GM18507 (cell line): ENCODE results near the gene OR10K2.
"Not testable (repeated sequence)": the region's sequence is repeated elsewhere in the genome, so short reads cannot be mapped to it uniquely, and the experiment has no call there.

Experiments used
- DNase-seq: peaks from one replicate; pipeline ENCODE4 v3.0.0; 2011; ENCODE audit warnings: low read depth; ENCODE audit not compliant: insufficient read length; ENCODE audit errors: extremely low spot score
- FAIRE-seq: peaks from 2 replicates; lab custom pipeline; 2011; peaks lifted over from hg19 to GRCh38; lab: Jason Lieb, UNC

The OR10K2 gene, protein sequence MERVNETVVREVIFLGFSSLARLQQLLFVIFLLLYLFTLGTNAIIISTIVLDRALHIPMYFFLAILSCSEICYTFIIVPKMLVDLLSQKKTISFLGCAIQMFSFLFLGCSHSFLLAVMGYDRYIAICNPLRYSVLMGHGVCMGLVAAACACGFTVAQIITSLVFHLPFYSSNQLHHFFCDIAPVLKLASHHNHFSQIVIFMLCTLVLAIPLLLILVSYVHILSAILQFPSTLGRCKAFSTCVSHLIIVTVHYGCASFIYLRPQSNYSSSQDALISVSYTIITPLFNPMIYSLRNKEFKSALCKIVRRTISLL

DNA sequence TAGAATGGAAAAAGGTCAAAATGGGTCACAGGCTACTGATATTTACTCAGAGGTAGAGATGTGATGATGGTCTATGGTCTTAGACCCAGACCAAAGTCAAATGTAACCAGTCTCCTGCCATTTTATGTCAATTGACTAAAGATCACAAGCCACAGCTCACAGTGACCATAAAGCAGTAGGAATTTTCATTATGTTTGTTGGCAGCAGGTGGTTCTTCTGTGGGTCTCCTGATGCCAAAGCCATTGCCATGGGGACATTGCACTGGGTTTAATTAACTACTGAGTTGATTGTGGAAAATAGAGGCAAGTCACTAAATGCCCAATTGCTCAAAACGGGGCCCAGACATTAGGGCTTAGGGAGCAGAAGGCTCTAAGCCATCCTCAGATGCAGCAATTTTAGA lies at the start of gene OR10K2:
Gene OR10K2 (minus strand): TSS at position 101 of the 400 bp plus-strand sequence. CDS start 5,371 bp downstream, outside the sequence.
- DNase-seq (no peak), FAIRE-seq (no peak)

DNA sequence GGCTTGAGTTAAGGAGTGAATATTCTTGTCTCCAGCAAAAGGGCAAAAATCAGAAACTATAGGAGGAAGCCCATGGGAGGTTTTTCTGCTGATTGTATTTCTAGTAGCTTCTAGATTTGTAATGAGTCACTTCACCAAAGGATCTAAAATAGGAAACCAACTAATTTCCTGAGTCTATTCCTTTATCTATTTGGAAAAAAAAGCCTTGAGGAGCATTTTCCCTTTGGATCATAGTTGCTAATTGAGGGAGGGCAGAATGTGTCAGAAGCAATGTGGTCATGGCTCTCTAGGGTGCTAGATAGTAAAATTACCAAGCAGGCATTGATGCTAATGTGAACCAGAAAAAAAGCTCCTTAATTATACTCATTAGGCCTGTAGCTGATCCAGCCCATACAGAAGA lies 45.9 kb upstream of the OR10K2 start, which contains the start of gene OR10R2:
Gene OR10R2 (plus strand): TSS at position 301 of the 400 bp plus-strand sequence. CDS start 106 bp downstream, outside the sequence.
- FAIRE-seq = no peak

DNA sequence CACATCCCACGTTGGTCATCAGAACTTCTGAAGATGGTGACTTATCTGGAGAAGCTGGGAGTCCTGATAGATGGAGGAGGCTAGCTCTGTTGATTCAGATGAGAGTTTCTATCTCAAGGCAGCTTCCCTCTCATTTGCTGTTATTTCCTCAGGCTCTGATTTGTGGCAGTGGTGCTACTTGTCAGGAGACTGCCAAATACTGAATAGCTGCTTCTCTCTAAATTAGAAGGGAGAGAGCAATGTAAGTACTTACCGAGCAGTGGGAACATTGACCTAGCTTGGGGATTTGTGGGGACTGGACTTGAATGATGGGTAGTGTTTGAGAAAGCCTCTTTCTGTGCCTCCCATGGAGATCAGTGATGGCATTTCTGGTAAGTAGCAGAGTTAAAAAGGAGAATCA lies 35.5 kb upstream of the OR10K2 start, which contains the start of gene OR10K1:
Gene OR10K1 (plus strand): TSS at position 301 of the 400 bp plus-strand sequence. CDS start 3,728 bp downstream, outside the sequence.
- FAIRE-seq (no peak), DNase-seq (no peak)

More for the DNA sequence above, 45.9 kb upstream of the OR10K2 start, which contains the start of gene OR10R2:
- no peak for DNase-seq

DNA sequence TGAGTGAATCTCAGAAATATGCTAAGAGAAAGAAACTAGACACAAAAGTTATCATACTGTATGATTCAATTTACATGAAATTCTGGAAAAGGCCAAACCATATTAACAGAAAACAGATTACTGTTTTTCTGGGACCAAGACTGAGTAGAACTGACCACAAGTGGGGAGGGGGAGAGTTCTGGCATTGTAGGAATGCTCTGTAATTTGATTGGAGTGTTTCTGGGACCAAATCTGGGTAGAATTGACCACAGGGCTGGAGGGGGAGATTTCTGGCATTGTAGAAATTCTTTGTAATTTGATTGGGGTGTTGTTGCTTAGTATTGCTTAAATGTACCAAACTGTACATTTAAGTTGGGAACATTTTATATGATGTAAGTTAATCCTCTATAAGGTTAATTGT lies 32.2 kb upstream of the OR10K2 start:
- FAIRE-seq = no peak
- DNase-seq = no peak

DNA sequence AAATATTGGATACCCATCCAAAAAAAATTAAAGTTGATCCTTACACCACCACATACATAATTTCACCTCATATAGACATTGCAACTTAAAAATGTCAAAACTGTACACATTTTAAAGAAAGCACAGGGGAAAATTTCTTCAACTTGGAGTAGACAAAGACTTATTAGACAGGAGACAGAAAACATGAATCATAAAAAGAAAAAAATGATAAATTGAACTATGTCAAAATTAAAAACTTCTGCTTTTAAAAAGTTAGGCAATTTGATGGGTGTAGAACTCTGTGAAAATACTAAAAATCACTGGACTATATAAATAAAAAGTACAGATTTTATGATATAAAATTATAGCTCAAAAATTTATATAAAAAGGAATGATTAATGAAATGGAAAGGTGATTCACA lies 31.2 kb upstream of the OR10K2 start:
- no peak for DNase-seq
- FAIRE-seq = no peak

DNA sequence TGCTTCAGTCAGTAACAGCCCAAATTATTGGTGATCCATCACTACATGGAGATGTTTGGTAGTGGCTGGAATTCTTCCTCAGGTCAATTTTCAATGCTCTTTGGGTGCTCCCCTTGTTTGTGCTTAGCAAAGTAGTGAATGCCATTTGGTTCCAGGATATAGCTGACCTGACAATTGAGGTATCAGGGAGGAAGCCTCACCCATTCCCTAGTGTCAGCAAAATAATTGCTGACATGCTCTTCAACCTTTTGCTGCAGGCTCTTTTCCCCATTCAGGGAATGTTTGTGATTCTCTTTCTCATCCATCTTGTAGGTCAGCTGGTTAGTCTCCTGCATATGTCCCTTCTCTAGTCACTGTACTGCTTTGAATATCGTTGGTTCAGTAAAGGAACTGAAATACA lies 28.5 kb upstream of the OR10K2 start:
- no peak for DNase-seq
- FAIRE-seq = no peak

DNA sequence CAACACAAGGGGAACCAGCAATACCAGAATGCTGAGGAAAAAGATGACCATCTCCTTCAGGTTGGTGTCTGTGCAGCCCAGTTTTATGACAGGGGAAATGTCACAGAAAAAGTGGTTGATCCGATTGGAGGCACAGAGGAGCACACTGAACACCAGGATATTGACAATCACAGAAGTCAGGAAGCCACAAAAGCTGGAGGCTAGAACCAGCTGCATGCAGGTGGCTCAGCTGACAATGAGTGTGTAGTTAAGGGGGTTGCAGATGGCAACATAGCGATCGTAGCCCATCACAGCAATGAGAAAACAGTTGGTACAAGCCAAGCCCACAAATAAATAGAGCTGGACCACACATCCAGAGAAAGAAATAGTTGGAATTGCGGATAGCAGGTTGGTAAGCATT lies 19.3 kb upstream of the OR10K2 start:
- FAIRE-seq (no peak), DNase-seq (no peak)

DNA sequence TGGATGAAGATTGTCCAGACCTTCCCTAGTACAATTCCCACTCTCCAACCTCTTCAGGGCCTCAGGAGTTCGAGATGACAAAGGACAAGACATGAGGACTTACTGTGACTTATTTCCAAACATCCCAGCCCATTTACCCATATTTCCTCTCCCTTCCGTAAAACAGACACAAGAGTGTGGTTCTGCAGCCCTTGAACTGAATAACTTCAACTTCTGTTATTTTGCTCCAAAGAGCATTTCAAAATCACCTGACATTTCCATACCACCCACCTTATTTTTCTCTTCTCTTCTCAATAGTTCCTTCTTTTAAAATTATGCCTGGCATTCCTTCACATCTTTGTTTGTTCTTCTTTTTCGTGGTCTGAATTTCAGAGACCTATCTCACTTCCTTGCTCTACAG lies 8.7 kb upstream of the OR10K2 start:
- DNase-seq = no peak
- FAIRE-seq = no peak

DNA sequence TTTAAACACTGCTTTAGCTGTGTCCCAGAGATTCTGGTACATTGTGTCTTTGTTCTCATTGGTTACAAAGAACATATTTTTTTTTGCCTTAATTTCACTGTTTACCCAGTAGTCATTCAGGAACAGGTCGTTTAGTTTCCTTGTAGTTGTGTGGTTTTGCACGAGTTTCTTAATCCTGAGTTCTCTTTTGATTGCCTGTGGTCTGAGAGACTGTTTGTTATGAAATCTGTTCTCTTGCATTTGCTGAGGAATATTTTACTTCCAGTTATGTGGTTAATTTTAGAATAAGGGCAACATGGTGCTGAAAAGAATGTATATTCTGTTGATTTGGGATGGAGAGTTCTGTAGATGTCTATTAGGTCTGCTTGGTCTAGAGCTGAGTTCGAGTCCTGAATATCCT lies 4.1 kb upstream of the OR10K2 start:
- not testable (repeated sequence) for FAIRE-seq, DNase-seq

DNA sequence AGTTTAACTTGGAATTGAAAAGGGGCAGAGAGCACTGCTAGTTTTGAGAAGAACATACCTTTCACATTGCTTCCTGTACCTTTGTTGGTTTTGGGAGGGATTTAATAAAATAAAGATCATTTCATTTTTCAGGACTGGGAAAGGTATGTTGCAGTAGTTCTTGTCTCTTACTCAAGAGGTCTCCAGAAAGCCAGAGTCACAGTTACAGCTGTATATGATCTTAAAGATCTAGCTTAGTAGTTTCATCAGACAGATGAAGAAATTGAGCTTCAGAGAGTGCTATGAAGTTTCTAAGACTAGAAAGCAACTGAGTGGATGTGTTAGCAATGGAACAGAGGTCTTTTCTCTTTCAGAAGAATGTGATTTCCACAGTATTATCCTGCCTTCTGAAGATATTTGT lies 1.0 kb downstream of the OR10K2 start:
- DNase-seq (no peak), FAIRE-seq (no peak)

DNA sequence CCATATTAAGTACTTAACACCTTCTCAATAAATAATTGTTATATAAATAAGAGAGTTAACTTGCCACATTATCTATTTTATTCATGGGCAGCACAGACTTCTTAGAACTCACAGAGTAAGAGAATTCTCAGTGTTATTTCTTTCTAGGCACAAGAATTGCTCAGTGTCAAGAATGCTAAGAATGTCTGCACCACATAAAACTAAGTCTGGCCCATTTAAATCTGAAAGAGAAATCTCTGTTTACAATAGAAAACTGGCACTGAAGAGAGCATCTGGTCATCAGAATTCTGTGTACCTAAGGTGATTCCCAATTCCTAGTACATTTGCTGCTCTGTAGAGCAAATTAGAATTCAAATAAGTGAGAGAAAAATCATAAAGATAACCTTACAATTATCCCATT lies 3.8 kb downstream of the OR10K2 start:
- DNase-seq (no peak), FAIRE-seq (no peak)

DNA sequence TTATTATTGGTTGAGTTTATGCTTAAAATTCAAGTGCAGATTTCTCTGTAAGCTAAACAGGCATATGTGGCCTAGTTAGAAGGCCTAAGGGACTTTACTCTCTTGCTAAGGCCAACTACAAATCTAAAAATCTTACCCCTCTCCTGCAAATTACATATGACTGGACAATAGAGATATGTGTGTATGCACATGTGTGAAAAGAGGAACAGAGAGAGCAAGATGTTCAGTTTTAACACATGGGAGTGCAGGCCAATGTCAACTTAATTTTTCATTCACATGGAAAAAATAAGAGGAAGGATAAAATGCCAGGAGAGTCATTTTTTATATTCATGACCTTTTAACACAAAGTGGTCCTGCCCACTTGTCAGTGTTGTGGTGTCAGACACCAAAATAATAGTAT lies 8.5 kb downstream of the OR10K2 start:
- DNase-seq = no peak

DNA sequence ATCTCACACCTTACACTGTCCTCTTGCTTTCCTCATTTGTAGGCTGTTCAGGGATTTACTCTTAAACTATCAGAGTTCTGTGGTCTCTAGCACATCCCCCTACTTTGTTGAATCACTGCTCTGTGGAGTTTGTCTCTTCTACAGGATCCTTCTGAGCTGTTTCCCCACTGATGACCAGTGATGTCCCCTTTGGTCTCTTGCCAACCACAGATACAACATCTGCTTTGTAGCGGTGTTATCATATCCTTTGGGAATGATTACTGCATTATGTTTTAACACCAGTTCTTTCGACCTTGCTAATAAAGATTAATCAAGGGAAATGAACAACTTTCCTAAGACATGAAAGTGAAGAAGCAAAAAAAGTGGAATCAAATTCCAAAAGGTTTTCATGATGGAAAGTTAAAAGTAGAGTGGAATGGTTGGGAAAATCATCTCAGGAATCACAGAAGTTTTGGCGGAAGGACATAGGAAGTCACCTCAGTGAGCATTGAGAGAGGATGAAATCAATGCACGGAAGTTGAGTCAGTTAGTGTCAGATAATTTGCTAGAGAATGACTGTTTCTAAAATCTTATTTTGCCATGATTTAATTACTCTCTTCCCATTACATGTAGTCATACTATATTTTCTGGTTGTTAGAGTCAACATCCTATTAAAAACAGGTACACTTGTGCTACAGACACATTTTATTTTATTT lies 11.2 kb downstream of the OR10K2 start:
- FAIRE-seq (no peak), DNase-seq (no peak)

More for the DNA sequence above, 8.5 kb downstream of the OR10K2 start:
- FAIRE-seq = no peak

DNA sequence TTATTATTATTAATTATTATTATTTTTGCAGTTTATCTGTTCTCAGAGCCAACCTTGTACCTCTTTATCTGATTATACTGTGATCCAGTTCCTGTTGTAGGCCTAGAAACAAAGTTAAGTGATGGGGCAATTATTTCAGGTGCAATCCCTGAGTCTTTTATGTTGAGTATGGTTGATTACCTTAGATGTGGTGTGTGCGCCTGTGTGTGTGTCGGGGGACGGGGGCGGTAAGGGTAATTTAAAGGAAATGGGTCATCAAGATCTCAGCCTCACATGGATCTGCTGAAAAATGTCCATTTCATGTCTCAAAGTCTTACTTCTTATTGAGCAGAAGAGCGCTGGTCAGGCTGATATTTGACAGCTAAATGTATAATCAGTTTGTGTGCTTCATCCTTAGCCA lies 18.9 kb downstream of the OR10K2 start:
- FAIRE-seq (no peak), DNase-seq (no peak)

DNA sequence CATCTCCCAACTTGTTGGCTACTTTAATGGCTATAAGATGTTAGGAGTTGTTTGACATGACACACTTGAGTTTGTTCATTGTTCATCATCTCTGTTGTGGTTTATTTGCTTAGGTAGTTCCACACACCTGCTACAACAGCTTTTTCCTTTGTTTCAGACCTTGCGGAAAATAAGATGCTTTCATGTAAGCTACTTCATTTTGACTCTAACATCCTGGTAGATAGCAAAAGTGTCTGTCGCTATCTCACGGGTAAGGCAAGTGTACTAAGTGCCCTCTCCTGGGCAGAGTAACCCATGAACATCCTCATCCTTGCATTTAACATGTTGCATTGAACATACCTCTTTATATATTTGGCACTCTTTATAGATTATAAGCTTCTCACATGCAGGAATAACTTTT lies 25.2 kb downstream of the OR10K2 start:
- DNase-seq (no peak), FAIRE-seq (no peak)

DNA sequence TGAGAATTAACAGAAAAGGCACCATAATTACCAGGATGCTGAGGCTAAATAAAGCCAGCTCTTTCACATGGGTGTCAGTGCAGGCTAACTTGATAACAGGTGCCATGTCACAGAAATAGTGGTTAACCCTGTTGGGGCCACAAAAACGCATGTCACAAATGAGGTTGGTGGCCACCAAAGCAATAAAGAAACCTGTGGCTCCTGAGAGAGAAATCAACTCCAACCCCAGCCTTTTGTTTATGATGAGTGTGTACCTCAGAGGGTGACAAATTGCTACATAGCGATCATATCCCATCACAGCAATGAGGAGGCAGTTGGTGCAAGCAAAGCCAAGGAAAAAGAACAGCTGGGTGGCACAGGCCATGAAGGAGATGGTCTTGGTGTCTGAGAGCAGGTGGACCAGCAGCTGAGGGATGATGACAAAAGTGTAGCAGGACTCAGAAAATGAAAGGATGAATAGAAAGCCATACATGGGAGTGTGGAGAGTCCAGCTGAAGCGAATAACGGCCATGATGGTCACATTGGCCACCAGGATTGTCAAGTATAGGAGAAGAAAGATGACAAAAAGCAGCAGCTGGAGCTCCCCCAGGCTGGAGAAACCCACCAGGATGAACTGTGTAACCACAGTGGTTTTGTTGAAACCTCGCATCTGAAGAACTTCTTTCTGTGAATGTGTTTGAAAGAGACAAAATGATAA lies 27.1 kb downstream of the OR10K2 start, which contains the start of gene OR10T2:
Gene OR10T2 (minus strand): TSS at position 649 of the 697 bp plus-strand sequence. CDS start 0 bp downstream, at position 649.
- peak; percentile 15 for FAIRE-seq

DNA sequence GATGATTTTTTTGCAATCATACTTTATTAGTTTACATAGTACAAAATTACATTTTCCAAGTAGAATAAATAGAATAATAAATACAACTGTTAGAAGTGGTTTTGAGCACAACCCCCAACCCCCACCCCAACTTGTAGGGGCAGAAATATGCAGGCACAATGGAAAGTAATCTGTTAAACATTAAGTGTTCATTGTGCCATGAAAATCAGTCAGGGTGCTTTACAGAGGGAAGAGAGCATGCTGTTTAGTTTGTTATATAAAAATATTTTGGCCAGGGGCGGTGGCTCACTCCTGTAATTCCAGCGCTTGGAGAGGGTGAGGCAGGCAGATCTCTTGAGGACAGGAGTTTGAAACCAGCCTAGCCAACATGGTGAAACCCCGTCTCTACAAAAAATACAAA lies 29.4 kb downstream of the OR10K2 start:
- no peak for FAIRE-seq
- DNase-seq = no peak

More for the DNA sequence above, 27.1 kb downstream of the OR10K2 start, which contains the start of gene OR10T2:
- DNase-seq = no peak

DNA sequence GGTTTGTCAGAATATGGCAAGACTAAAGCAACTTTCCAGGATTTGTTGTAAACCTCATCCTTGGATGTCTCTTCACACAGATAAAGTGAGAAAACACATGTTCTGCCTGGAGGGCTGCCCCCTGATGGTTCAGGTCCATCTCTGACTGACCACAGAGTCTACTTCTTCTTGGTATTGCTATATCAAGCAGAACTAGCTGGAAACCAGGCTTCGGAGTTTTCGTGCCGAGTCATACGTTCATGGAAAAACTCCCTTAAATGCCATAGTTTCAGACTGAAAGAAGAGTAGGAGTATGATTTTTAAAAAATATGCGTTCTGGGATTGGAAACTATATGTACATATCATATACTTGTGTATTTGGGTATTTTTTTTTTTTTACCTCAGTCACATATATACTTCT lies 32.6 kb downstream of the OR10K2 start:
- no peak for DNase-seq
- no peak for FAIRE-seq

DNA sequence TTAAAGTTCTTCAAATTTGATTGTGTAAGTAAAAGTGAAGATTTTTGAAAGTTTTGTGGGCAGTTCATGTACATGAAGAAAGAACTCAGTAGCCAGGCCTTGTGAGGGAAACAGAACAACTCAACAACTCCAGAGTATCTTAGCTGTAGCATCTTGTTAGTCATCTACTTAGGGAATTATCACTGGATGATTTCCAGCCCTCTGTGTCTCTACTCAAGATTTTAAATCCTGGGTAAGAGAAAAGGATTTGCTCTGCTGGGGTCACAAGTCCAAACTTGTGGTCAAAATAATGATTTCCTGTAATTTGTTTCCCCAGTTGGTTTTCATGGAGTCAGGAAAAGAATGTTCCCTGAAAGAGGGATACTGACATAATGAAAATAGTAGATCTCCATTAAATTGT lies 34.9 kb downstream of the OR10K2 start:
- DNase-seq = no peak
- FAIRE-seq = no peak

DNA sequence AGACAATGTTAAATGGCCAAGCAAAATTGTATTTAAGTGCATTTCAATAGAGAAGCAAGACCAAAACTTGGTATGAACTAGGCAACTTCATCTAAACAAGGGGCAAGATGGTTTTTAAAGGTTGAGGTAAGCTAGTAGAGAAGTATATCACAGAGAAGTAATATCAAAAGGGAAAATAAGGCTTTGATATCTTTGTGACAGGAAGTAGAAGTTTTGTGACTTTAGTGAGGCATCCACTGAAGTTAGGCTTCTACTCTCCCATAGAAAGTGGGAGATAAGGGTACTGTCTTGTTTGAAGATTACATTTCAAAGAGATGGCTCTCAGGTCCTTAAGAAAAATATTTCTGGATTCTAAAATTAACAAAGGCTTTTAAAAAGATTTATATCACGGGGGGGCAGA lies 35.7 kb downstream of the OR10K2 start:
- no peak for DNase-seq
- no peak for FAIRE-seq
